ENCODE data around the gene AKAP6.

AKAP6 gene

DNA sequence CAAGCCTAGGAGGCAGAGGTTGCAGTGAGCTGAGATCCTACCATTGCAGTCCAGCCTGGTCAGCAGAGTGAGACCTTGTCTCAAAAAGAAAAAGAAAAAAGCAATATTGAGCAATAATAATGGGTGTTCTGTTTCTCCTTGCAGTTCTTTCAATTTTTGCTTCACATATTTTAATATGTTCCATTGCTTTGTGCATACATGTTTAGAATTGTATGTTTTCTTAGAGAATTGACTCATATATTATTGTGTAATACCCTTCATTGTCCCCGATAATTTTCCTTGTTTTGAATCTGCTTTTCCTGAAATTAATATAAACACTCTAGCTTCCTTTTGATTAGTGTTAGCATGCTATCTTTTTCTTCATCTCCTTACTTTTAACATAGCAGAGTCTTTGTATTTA lies 471.2 kb downstream of the AKAP6 start:
- DNase-seq, result no peak

DNA sequence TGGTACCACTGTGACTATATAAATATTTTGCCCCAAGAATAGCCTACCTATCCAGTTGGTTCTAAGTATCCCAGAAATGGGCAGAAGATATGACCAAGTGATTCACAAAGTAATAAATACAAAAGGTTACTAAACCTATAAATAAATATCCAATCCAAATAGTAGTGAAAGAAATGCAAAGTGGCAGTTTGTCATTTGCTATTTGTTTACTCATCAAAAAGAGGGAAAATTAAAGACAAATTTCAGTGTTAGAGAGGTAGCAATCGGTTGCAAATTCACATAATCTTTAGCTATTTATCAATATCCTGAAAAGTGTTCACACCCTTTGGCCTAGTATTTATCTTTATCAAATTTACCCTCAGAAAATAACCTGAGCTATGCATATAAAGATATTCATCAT lies 473.2 kb downstream of the AKAP6 start:
- no peak for DNase-seq

DNA sequence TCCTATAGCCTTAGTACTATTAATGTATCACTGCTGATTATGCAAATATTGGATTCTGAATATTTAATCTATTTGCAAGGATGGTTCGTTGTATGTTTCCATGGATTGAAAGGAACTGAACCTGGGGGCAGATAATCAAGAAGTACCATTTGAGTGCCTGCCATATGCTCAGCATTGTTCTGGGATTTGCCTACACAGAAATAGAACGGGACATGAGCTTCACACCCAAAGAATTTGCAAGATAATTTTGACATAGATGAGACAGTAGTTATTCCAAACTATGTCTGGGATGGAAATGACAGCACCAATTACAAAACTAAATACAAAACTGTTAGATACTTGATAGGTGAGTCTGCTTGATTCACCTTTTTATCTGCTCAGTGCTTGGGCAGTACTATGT lies 476.9 kb downstream of the AKAP6 start:
- DNase-seq, result no peak

DNA sequence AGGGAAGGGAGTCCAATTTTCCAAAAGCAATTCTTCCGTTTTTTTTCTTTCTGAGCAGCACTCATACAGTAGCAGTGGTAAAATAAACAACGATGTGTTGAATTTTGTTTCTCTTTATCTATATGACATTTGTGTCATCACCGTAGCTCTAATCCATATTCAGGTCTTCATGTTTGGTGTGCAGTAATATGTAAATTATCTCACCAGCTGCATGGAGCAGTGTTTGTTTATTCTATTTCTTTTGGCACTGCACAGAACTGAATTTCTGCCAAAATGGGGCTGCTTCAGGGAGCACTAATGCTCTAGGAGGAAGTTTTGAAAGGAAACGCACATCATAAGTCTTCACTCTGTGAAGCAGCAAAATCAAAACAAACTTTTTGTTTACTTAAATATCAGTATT lies 479.5 kb downstream of the AKAP6 start:
- peak; percentile 81 for DNase-seq

DNA sequence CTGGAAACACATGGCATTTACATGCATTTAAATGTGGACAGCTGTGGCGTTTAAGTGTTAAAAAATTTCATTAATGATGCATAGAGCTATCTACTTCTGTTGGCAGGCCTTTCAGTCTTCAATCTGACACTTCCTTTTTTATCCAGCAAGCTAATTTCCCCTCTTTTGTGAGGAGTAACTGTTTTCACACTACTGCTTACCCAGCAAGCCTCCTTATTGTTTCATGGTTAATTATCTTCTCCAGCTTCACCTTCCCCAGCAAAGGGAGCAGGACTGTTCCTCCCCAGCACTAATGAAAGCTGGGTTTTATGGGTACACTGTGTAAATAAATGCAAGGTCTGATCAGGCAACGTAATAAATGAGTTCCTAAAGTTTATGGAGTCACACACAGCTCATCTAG lies 480.2 kb downstream of the AKAP6 start:
- no peak for DNase-seq

DNA sequence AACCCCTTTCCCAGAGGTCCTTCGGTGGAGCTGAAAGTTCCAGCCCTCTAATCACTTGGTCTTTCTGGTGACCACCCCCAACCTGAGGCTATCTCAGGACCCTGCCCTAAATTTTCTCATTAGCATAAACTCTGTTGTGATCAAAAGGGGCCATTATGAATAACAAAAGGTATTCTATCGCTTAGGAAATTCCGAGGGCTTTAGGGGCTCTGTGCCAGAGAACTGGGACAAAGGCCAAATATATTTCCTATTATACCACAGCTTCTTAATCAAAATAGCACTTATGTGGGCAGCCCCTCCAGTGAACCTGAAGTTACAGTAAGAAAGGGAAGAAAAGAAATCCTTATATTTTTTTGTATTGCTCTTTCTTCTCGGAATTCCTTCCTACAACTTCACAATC lies 484.3 kb downstream of the AKAP6 start:
- peak; percentile 69 for DNase-seq

DNA sequence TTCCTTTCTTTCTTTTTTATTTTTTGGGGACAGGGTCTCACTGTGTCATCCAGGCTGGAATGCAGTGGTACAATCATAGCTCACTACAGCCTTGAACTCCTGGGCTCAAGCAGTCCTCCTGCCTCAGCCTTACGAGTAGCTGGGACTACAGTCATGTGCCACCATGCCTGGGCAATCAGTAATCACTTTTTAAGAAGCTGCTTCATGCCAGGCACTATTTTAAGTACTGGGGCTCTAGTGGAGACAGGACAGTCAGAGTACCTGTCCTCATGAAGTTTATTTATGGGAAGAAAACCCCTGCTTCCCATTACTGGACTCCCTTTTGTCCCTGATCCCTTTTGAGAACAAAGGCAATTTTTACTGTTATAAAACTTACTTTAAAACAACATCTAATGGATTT lies 485.6 kb downstream of the AKAP6 start:
- DNase-seq, result no peak

DNA sequence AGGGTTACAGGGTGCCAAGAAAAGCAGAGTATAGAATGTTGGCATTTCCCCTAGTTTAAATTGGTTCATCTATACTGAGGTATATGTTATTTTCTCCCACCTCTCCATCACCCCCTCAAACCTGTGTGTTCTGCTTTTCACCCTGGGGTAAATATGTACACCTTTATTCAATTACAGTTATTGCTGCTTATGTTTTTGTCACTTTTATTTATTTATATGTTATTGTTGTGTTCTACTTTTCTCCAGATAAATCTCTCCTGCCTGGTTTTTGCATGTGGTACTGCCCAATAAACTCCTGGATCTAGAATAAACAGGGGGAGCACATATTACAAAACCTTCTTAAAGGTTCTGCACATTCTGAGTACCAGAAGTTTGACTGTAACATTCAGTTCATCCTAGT lies 487.5 kb downstream of the AKAP6 start:
- DNase-seq, result no peak

DNA sequence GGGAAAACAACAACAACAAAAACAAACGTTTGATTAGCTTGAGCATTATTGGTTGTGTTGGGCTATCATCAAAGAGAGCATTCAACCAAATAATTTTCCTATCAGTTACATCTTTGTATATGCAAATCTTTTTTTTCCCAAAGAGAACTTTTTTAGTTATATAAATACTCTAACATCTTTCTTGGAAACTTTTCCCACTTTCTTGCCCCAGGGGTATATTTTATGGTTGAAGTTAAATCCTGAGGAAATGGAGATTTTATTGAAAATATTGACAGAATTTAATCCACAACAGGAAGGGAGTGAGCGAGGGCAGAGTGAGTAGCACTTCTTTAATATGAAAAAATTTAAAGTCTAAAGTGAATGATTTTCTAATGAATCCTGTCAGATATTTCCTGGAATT lies 488.7 kb downstream of the AKAP6 start:
- no peak for DNase-seq

DNA sequence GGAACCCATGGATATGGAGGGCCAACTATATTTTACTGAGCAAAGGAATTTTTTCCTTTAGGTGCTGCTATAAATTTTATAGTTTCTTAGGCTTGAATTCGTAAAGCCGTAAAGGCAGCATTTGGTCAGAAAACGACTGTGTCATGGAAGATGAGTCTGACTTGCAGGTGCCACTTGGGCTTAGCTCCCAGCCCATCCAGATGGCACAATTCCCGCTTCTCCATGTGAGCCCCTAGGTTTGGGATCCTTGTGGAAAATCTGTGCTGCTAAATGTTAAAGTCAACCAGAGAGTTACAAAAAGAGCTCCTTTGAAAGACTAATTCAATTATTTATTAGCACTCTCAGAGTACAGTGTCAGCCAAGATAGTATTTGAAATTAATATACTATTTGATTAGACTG lies 489.5 kb downstream of the AKAP6 start:
- no peak for DNase-seq

DNA sequence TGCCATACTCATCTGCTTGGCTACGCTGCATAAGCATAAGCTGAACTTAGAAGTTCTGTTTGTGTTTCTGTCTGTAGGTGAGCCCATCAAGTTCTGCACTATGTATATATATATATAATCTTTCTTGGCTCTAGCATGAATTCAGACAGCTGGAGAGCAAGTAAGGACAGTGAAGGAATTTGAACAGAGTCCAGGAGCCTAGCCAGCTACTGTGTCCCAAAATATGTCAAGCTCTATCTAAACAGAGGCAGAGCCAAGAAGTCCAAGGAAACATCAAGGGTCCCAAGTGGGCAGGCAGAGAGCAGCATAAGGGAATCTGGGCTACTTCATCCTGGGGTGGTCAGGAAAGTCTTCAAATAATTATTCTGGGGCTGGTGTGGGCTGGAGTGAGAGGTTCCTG lies 491.1 kb downstream of the AKAP6 start:
- no peak for DNase-seq

DNA sequence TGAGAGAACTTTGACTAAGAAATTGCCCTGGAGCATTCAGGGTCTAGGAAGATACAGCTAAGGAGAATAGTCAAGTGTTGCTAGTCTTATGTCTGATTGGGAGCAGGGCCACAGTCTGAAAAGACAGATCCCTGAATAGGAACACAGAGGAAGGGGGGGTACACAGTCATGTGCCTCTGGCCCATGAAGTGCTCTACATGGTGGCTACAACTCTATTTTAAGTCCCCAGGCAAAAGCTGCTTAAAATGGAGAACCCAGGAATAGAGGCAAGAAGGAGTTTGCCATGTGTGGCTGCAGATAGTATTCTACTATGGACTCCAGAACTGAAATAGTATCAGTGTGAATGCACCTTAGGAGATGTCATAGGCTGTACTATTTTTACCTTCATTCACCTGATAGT lies 491.6 kb downstream of the AKAP6 start:
- DNase-seq, result no peak

DNA sequence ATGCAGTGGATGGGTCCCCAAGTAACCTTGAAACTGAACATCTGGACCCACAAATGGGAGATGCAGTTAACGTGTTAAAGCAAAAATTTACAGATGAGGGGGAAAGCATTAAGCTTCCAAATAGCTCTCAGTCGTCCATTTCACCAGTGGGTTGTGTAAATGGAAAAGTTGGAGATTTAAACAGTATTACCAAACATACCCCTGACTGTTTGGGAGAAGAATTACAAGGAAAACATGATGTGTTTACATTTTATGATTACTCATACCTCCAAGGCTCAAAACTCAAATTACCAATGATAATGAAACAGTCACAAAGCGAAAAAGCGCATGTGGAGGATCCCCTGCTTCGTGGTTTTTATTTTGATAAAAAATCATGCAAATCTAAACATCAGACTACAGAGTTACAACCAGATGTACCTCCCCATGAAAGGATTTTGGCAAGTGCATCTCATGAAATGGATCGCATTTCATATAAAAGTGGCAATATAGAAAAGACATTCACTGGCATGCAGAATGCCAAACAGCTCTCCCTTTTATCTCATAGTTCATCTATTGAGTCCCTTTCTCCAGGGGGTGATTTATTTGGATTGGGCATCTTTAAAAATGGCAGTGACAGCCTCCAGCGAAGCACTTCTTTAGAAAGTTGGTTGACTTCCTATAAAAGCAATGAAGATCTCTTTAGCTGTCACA lies 493.0 kb downstream of the AKAP6 start:
- DNase-seq, result no peak

DNA sequence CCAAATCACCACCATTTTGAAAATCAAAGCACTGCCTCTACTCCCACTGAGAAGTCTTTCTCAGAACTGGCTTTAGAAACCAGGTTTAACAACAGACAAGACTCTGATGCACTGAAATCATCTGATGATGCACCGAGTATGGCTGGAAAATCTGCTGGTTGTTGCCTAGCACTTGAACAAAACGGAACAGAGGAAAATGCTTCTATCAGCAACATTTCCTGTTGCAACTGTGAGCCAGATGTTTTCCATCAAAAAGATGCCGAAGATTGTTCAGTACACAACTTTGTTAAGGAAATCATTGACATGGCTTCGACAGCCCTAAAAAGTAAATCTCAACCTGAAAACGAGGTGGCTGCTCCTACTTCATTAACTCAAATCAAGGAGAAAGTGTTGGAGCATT lies 494.6 kb downstream of the AKAP6 start:
- DNase-seq, result no peak

DNA sequence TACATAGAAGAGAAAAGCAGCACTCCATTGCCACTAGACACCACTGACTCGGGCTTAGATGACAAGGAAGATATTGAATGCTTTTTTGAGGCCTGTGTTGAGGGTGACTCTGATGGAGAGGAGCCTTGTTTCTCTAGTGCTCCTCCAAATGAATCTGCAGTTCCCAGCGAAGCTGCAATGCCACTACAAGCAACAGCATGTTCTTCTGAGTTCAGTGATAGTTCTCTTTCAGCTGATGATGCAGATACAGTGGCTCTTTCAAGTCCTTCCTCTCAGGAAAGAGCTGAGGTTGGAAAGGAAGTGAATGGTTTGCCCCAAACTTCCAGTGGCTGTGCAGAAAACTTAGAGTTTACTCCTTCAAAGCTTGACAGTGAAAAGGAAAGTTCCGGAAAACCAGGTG lies 495.1 kb downstream of the AKAP6 start:
- no peak for DNase-seq

DNA sequence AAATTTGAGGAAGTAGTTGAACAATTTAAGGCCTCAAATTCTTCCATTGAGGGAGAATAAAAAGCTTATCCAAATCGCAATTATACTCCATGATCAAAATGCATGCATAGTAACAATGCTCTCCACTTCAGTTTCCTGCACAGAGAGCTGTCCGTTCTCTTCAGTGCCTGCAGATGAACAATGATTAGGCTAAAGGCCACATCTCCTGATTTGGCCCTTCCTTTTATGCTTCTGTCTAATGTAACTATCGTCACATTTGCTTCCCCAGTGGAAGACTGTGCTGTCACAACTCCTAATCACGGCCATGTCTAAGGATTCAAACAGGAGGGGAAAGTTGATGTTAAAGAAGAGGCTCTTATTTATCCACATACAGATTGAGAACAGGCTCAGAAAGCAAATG lies 496.0 kb downstream of the AKAP6 start:
- DNase-seq, result no peak

DNA sequence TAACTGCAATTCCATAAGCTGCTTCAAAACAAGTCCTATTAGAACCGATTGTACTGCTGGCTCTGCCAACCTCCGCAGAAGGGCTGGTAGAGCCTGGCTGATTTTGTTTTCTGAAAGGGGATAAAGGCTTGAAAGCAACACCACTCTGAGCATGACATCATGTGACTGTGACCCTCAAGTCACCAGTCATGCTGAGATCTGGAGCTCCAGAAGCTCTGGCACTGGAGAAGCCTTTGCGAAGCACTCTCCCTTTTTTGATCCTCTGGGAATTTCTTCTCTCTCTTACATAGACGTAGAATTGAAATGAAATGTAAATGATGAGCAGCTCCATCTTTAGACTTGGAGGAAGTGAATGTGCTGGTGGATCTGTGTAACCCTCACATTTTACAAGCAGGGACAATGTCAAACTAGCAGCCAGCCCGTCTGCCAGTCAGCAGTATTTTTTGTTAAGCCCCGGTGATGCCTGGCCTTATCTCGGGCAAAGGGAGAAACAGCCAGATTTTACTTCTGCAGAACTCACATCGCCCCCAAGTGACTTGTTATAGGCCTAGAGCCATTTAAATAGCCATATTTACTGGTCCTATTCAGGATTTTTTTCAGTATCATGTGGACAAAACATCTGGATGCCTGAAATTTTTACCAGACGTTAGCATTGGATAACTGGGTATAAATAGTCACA lies 497.4 kb downstream of the AKAP6 start:
- DNase-seq, result no peak

DNA sequence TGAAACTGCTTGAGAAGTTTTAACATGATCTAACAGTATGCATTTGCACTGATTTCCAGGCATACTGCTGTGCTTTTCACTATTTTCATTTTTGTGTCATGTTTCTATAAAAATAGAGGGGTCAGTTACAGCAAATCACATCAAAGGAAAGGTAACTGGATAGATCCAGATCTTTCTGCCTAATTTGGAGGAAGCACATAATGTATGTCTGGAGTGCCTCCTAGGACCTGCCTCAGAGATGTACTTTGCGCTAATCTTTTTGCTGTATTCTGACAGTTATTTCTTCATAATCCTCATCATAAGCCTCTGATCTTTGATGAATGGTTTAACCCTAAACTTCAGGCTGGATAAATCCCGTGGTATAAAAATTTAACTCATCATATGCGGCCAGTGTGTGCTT lies 498.4 kb downstream of the AKAP6 start:
- DNase-seq, result no peak

DNA sequence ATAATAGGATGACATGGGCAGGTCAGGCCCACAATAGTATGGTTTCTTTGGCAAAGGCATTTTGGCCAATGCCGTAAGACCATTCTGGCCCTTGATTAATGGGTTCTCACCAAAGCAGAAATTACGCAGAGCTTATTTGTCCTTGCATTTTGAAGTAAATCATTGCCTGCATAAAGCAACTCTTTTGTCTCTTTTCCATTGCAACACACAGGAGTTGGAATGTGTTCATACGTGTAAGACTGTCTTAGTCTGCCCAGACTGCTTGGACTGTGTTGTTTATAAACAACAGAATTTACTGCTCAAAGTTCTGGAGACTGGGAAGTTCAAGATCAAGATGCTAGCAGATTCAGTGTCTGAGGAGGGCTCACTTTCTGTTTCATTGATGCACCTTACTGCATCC lies 506.8 kb downstream of the AKAP6 start:
- no peak for DNase-seq

DNA sequence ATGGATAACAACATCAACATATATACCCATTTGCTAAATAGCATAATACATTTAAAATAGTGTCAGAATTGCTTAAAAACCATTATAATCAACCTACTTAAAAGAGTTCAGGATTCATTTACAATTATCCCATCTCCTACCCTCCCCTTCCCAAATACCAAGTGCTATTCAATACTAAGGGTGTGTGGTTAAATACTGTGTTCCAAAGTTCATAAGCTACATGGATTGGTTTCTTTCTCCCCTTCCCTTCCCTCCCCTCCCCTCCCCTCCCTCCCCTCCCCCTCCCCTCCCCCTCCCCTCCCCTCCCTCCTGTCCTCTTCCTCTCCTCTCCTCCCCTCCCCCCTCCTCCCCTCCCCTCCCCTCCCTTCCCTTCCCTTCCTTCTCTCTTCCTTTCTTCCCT lies 512.6 kb downstream of the AKAP6 start:
- DNase-seq, result no peak

DNA sequence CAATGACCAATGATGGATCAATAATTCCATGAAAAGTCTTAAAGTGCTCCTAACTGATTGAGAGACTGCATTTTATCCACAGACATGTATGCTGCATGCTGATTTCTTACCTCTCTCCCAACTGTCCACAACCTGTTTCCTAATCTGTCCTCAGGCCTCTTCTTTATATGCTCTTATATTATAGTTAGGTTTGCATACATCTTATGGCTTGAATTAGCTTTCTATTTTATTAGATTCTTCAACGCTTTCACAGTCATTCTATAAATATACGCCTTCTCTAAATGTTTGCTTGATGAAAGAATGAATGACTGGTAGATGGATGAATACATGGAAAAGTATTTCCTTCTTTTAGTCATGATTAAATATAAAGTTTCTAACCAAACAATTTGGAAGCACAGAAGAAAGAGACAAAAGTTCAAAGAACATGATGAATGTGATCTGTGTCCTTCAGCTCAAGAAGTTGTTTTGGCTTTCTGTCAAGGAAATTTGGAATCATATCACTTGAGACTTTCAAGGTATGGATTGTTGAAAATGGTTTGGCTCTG lies 517.8 kb downstream of the AKAP6 start:
- DNase-seq, result no peak

DNA sequence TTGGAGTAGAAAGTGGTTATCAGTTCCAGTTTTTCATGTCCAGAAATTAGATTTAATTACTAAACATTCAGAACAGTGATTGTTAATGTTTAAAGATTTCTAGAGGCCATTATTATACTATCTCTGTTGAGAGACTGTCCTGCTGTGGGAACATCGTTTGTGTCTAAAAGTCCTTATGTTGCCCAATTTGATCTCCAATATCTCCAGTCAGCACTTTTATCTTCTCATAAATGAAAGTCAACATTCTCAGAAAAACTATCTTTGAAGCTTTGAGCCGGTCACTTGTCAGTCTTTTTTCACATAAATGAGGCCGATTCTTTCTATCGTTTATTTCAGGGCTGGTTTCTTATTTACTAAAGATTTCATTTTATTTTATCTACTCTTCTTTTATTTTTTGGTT lies 518.8 kb downstream of the AKAP6 start:
- DNase-seq, result no peak

DNA sequence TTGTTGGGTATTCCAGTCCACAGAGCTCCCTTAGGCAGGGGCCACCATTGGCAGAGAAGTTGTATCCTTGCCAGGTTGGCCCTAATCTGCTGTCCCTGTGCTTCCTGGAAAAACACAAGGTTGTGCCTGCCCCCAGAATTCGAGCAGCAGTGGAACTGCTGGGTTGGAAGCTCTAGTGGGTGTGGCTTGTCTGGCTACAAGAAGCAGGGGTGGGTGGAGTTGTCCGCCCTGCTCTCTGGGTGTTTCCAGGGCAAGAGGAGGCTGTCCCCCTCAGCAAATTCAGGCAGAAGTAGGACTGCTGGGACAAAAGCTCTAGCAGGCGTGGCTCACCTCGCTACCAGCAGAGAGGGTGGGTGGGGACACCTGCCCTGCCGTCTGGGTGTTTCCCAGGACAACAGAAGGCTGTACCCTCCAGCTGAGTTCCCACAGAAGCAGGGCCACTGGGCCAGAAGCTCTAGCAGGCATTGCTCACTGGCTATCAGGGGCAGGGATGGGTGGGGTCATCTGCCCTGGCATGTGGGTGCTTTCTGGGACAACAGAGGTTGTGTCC lies 536.8 kb downstream of the AKAP6 start:
- no peak for DNase-seq

DNA sequence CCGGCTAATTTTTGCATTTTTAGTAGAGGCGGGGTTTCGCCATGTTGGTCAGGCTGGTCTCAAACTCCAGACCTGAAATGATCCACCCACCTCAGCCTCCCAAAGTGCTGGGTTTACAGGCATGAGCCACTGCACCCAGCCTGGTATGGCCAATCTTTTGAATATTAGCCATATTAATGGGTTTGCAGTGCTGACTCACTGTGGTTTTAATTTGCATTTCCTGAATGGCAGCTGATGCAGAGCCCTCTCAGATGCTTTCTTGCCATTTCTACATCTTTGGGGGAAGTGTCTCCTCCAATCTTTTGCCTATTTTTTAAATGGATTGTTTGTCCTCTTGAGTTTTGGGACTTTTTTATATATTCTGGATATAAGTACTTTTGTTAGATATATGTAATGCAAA lies 554.1 kb downstream of the AKAP6 start:
- no peak for DNase-seq

Data from DMS79 (cell line).